Neural progenitor cell (in vitro differentiated cells): Measurements from ENCODE around the gene APOC3.

Experiments used
- CTCF ChIP-seq: fragments of 200-600 bp; sonication (generic); IDR thresholded peaks from 2 replicates; pipeline ENCODE4 v1.5.1; 2017; ENCODE audit warnings: antibody characterized with exemption, mild to moderate bottlenecking
- EZH2 ChIP-seq: fragments of 200-600 bp; sonication (generic); IDR thresholded peaks from 2 replicates; pipeline ENCODE4 v1.6.1; 2017; ENCODE audit warnings: antibody characterized with exemption, mild to moderate bottlenecking, moderate library complexity
- EZH2phosphoT487 ChIP-seq: fragments of 200-600 bp; sonication (generic); IDR thresholded peaks from 2 replicates; pipeline ENCODE4 v1.6.1; 2017; ENCODE audit warnings: antibody characterized with exemption

GRCh38 chr11:116791002-116791812 is 38.5 kb upstream of the APOC3 start:
- peak; percentile 93 for TF ChIP-seq CTCF
- no peak for TF ChIP-seq EZH2
- TF ChIP-seq EZH2phosphoT487, result no peak
